Panc1 (cell line): Measurements from ENCODE around the gene TRIM29. TPM values are rescaled to one million over a fixed set of nuclear protein-coding genes. Genes with fewer than 3 reads are reported as not detected.

Experiments used
- ATAC-seq: fragments of 200-7000 bp; cut with Tn5 transposase; 2 replicates; pipeline ENCODE4 v1.9.1; 2020; ENCODE audit warnings: mild to moderate bottlenecking, moderate library complexity
- BruUV-seq: library from RNA; stranded (reverse); fragments of 400-500 nt; replicated peaks from 2 replicates; lab custom pipeline; 2021; lab: Mats Ljungman, UMichigan
- CTCF ChIA-PET: fragments of 300-600 bp; sonication (Branson Sonifier 250); formaldehyde crosslinking; loops from one replicate; lab custom pipeline; 2022; ENCODE audit warnings: antibody characterized with exemption; lab: Charles Lee
- POLR2A ChIA-PET: fragments of 300-600 bp; sonication (Branson Sonifier 250); formaldehyde crosslinking; loops from one replicate; lab custom pipeline; 2022; ENCODE audit warnings: antibody characterized with exemption; lab: Charles Lee
- DNase-seq: peaks from one replicate; pipeline ENCODE4 v3.0.0-alpha.2; 2010; ENCODE audit warnings: low read depth, low spot score
- H3K27ac ChIP-seq: 2 replicates; pipeline ENCODE4 v1.5.1; 2011; ENCODE audit warnings: mild to moderate bottlenecking, low read length, inconsistent platforms
- H3K27me3 ChIP-seq: fragments of 200-500 bp; sonication (Bioruptor generic); 2 replicates; pipeline ENCODE4 v1.6.0; 2014; ENCODE audit warnings: low read length, inconsistent platforms; ENCODE audit not compliant: control insufficient read depth, insufficient read depth
- H3K36me3 ChIP-seq: fragments of 200-500 bp; sonication (Bioruptor generic); 2 replicates; pipeline ENCODE4 v1.5.1; 2014; ENCODE audit warnings: inconsistent platforms, mild to moderate bottlenecking, low read length, moderate library complexity; ENCODE audit not compliant: control insufficient read depth, insufficient read depth
- H3K4me1 ChIP-seq: 2 replicates; pipeline ENCODE4 v1.5.1; 2011; ENCODE audit warnings: inconsistent platforms, mild to moderate bottlenecking, low read length, moderate library complexity; ENCODE audit not compliant: control insufficient read depth, insufficient read depth
- H3K4me3 ChIP-seq, 2 experiments: 2 replicates each; pipeline ENCODE4 v1.5.1; 2011 to 2012; ENCODE audit warnings: low read depth in 2 of 2, low read length in 2 of 2, mild to moderate bottlenecking in 2 of 2, inconsistent platforms in 1 of 2, moderate library complexity in 1 of 2
- H3K9me3 ChIP-seq: fragments of 200-500 bp; sonication (Bioruptor generic); 2 replicates; pipeline ENCODE4 v1.5.1; 2014; ENCODE audit warnings: low read depth, mild to moderate bottlenecking, inconsistent platforms, low read length, moderate library complexity; ENCODE audit not compliant: control insufficient read depth, insufficient read depth
- POLR2AphosphoS5 ChIP-seq: IDR thresholded peaks from 2 replicates; pipeline ENCODE4 v1.6.1; 2012; ENCODE audit warnings: mild to moderate bottlenecking, low read depth, low read length, moderate library complexity
- SIN3A ChIP-seq: IDR thresholded peaks from 2 replicates; pipeline ENCODE4 v1.6.1; 2012; ENCODE audit warnings: low read depth, mild to moderate bottlenecking, low read length, moderate library complexity, borderline replicate concordance; ENCODE audit not compliant: insufficient read depth
- TCF7L2 ChIP-seq: IDR thresholded peaks from 2 replicates; pipeline ENCODE4 v1.6.1; 2011; ENCODE audit warnings: mild to moderate bottlenecking, low read depth, low read length, inconsistent platforms
- in situ Hi-C: cut with HindIII; loops from 2 replicates; pipeline ENCODE4 v1.10.0; 2016; ENCODE audit warnings: low sequenced_read_pairs, low pct_unique_long_range_greater_than_20kb
- intact Hi-C: fragments of 100-400 bp; cut with micrococcal nuclease; formaldehyde crosslinking; loops from one replicate; pipeline ENCODE4 v1.10.0; 2022; ENCODE audit not compliant: unreplicated experiment
- total RNA-seq: library from RNA; stranded (reverse); gene quantifications from one replicate; pipeline ENCODE4 v1.2.1, GENCODE V29; 2021; ENCODE audit not compliant: unreplicated experiment
- TF ChIP-seq, protein P1 (sequence below): fragments of 450-650 bp; IDR thresholded peaks from 2 replicates; pipeline ENCODE4 v1.5.1; 2017; ENCODE audit warnings: mild to moderate bottlenecking
- TF ChIP-seq, protein P2 (sequence below), 2 experiments: IDR thresholded peaks; 2 replicates each; pipeline ENCODE4 v1.6.1; 2011 to 2012; ENCODE audit warnings: low read depth in 2 of 2, control low read depth in 1 of 2, low read length in 1 of 2, mild to moderate bottlenecking in 1 of 2, moderate library complexity in 1 of 2; ENCODE audit not compliant: insufficient read depth in 1 of 2

The TRIM29 gene
- total RNA-seq, 1 experiment from 2014 or later: 0.64 TPM

DNA sequence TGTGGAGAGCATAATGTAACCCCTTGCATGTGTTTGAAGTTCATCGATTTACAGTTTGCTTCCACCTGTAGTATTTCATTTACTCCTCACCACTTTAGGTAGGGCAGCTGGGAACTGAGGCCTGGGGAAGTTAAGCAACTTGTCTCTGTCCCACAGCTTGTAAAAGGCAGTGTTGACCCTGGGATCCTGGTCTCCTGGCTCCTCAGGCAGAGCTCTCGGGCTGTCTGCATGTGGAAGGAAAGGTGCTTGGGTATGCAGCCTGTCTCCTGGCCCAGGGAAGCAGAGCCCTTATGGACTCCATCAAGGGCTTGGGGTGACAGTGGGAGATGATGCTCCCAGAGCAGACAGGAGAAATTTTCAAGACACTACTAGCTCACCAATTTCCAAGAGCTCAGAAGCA, 49.9 kb downstream of the TRIM29 start:
- TF ChIP-seq, protein P1, sequence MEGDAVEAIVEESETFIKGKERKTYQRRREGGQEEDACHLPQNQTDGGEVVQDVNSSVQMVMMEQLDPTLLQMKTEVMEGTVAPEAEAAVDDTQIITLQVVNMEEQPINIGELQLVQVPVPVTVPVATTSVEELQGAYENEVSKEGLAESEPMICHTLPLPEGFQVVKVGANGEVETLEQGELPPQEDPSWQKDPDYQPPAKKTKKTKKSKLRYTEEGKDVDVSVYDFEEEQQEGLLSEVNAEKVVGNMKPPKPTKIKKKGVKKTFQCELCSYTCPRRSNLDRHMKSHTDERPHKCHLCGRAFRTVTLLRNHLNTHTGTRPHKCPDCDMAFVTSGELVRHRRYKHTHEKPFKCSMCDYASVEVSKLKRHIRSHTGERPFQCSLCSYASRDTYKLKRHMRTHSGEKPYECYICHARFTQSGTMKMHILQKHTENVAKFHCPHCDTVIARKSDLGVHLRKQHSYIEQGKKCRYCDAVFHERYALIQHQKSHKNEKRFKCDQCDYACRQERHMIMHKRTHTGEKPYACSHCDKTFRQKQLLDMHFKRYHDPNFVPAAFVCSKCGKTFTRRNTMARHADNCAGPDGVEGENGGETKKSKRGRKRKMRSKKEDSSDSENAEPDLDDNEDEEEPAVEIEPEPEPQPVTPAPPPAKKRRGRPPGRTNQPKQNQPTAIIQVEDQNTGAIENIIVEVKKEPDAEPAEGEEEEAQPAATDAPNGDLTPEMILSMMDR: no peak
- TF ChIP-seq, protein P2, sequence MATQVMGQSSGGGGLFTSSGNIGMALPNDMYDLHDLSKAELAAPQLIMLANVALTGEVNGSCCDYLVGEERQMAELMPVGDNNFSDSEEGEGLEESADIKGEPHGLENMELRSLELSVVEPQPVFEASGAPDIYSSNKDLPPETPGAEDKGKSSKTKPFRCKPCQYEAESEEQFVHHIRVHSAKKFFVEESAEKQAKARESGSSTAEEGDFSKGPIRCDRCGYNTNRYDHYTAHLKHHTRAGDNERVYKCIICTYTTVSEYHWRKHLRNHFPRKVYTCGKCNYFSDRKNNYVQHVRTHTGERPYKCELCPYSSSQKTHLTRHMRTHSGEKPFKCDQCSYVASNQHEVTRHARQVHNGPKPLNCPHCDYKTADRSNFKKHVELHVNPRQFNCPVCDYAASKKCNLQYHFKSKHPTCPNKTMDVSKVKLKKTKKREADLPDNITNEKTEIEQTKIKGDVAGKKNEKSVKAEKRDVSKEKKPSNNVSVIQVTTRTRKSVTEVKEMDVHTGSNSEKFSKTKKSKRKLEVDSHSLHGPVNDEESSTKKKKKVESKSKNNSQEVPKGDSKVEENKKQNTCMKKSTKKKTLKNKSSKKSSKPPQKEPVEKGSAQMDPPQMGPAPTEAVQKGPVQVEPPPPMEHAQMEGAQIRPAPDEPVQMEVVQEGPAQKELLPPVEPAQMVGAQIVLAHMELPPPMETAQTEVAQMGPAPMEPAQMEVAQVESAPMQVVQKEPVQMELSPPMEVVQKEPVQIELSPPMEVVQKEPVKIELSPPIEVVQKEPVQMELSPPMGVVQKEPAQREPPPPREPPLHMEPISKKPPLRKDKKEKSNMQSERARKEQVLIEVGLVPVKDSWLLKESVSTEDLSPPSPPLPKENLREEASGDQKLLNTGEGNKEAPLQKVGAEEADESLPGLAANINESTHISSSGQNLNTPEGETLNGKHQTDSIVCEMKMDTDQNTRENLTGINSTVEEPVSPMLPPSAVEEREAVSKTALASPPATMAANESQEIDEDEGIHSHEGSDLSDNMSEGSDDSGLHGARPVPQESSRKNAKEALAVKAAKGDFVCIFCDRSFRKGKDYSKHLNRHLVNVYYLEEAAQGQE (IDR thresholded peaks at IDR 0.05; ENCODE audit: insufficient read depth in 1 of 2, low read depth in 2 of 2, low read length in 1 of 2): no peak
- TF ChIP-seq TCF7L2 (no peak), SIN3A (no peak), POLR2AphosphoS5 (no peak)
- POLR2A ChIA-PET: no interaction called here
- peaks cover 9% of the 10 kb centered on the region; the same call in 1 of the 2 replicates for H3K9me3 ChIP-seq
- no peak overlapping the region for H3K27ac ChIP-seq
- intact Hi-C loops (no loop called here), in situ Hi-C loops (no loop called here)
- no peaks in the 10 kb centered on the region for H3K36me3 ChIP-seq
- ATAC-seq (no peak), DNase-seq (no peak)
- no peaks in the 10 kb centered on the region for H3K4me1 ChIP-seq
- no peaks in the 10 kb centered on the region; the same call in 1 of the 2 replicates for H3K27me3 ChIP-seq
- H3K4me3 ChIP-seq: no peak overlapping the region
- CTCF ChIA-PET: no interaction called here
- no TSS peak for BruUV-seq

DNA sequence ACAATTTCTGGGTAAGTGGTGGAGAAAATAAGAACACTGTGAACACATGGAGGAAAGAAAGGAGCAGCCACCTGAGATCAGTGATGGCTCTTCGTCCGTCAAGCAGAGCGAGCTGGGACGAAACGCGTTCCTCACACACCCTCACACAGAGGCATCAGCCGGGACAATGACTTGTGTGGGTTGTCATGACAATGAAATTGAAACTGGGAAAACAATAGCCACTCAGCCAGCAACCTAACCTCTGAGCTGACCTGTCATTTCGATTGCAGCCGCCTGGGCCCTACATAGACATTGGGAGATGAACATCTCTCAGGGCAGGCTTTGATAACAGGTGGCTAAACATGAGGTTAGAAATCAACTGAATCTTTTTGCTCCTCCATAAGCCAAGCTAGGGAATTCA, 51.3 kb downstream of the TRIM29 start:
- ATAC-seq (no peak), DNase-seq (no peak)
- POLR2A ChIA-PET: no interaction called here
- no peaks in the 10 kb centered on the region for H3K36me3 ChIP-seq
- CTCF ChIA-PET: no interaction called here
- H3K4me3 ChIP-seq: no peak overlapping the region
- no peaks in the 10 kb centered on the region for H3K4me1 ChIP-seq
- in situ Hi-C loops (no loop called here), intact Hi-C loops (no loop called here)
- TF ChIP-seq, protein P1: no peak
- TF ChIP-seq, protein P2 (IDR thresholded peaks at IDR 0.05; ENCODE audit: insufficient read depth in 1 of 2, low read depth in 2 of 2, low read length in 1 of 2): no peak
- TF ChIP-seq POLR2AphosphoS5 (no peak), TCF7L2 (no peak), SIN3A (no peak)
- BruUV-seq: no TSS peak
- peaks cover 9% of the 10 kb centered on the region; the same call in 1 of the 2 replicates for H3K9me3 ChIP-seq
- H3K27ac ChIP-seq: no peak overlapping the region
- H3K27me3 ChIP-seq: no peaks in the 10 kb centered on the region; the same call in 1 of the 2 replicates
